ENCODE results near the gene OR4F15. TPM values are rescaled to one million over a fixed set of nuclear protein-coding genes. Genes with fewer than 3 reads are reported as not detected.

The OR4F15 gene
- total and polyA plus RNA-seq, 2 of the 8 experiments (the other 6 are each of a cell fraction or from before 2014, with no cell fraction given) = not detected

DNA sequence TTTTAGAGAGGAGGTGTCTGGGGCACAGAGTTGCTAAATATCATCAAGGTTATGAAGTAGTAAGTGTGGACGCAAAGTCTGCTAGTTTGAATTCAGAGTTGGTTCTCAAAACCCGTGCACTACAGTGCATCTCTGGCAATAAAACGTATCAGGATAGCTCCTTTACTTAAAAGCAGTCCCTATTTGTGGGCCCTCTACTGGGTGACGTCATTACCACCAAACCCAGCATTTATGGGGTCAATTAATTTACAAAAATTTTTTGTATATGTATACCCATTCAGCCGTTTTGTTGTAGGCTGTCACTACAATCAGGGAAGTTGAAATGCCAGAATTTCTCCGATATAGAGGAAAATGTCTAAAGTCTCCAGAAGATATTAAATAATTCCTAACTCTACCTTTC is 8.8 kb downstream of the OR4F15 start:
- H3K4me3 ChIP-seq (ENCODE audit: extremely low read depth in 1 of 4, insufficient read depth in 2 of 4, low read depth in 3 of 4, low read length in 4 of 4) = no peak overlapping the region
- H2AK5ac ChIP-seq (ENCODE audit: low read depth, low read length) = no peak overlapping the region
- H3K9me3 ChIP-seq (ENCODE audit: insufficient read depth in 2 of 2, low read depth in 1 of 2, low read length in 1 of 2) = peaks cover 17 to 32% of the 10 kb centered on the region in 2 experiments
- FAIRE-seq = no peak
- WGBS, 2 experiments (ENCODE audit: extremely low coverage in 1 of 2, insufficient coverage in 1 of 2, insufficient read length in 1 of 2, insufficient replicate concordance in 2 of 2, low coverage in 1 of 2, low lambda C conversion rate in 2 of 2, missing lambda C conversion rate in 1 of 2) = 74% methylated on average over 6 of the region's 6 CpGs; no CpG with 5 or more reads in 1 of the 2 experiments
- no peak overlapping the region for H2AFZ ChIP-seq (ENCODE audit: low read length)
- H4K20me1 ChIP-seq (replicated peaks in 1 of 2; ENCODE audit: control insufficient read depth in 1 of 2, insufficient read depth in 2 of 2, low read length in 2 of 2) = no peaks in the 10 kb centered on the region
- no peak overlapping the region for H2BK15ac ChIP-seq (ENCODE audit: low read length)
- ChIA-PET POLR2A (ENCODE audit: partially characterized antibody) (no interaction called here), CTCF (ENCODE audit: partially characterized antibody) (no interaction called here)
- H3K4me2 ChIP-seq (ENCODE audit: insufficient read depth in 1 of 2, low read depth in 2 of 2, low read length in 2 of 2) = no peak overlapping the region
- no peaks in the 10 kb centered on the region for H3K36me3 ChIP-seq (ENCODE audit: control insufficient read depth in 2 of 4, insufficient read depth in 4 of 4, low read length in 3 of 4)
- no peak overlapping the region for H4K5ac ChIP-seq (ENCODE audit: insufficient read length, low read depth, low read length)
- no peak overlapping the region for H2BK20ac ChIP-seq (ENCODE audit: low read length)
- no peak overlapping the region for H4K91ac ChIP-seq (replicated peaks; ENCODE audit: insufficient read length, low read length)
- H3K4ac ChIP-seq (replicated peaks; ENCODE audit: insufficient read length, low read depth, low read length) = no peak overlapping the region
- DNase-seq (ENCODE audit: low read depth in 1 of 2, low spot score in 2 of 2) = no peak
- no peak overlapping the region for H2BK5ac ChIP-seq (ENCODE audit: low read depth, low read length)
- no peak overlapping the region for H4K8ac ChIP-seq (ENCODE audit: extremely low read depth, insufficient read depth, low read length)
- H3K23me2 ChIP-seq (ENCODE audit: low read depth, low read length) = no peaks in the 10 kb centered on the region
- H3K27me3 ChIP-seq (replicated peaks in 1 of 4; ENCODE audit: control insufficient read depth in 3 of 4, extremely low read depth in 1 of 4, insufficient read depth in 3 of 4, low read length in 3 of 4) = no peaks in the 10 kb centered on the region
- no peaks in the 10 kb centered on the region for H3K79me2 ChIP-seq (ENCODE audit: control insufficient read depth in 1 of 2, insufficient read depth in 2 of 2, low read length in 2 of 2)
- H3K4me1 ChIP-seq (replicated peaks in 1 of 4; ENCODE audit: control insufficient read depth in 3 of 4, insufficient read depth in 4 of 4, low read length in 3 of 4) = no peaks in the 10 kb centered on the region
- no peak overlapping the region for H3K9ac ChIP-seq (replicated peaks in 1 of 4; ENCODE audit: extremely low read depth in 1 of 4, low read depth in 3 of 4, low read length in 3 of 4)
- no peaks in the 10 kb centered on the region for H3K79me1 ChIP-seq (ENCODE audit: low read depth, low read length)
- TF ChIP-seq PHF8 (conservative IDR thresholded peaks at IDR 0.05; ENCODE audit: low read depth, low read length) = no peak
- TF ChIP-seq, protein P1, sequence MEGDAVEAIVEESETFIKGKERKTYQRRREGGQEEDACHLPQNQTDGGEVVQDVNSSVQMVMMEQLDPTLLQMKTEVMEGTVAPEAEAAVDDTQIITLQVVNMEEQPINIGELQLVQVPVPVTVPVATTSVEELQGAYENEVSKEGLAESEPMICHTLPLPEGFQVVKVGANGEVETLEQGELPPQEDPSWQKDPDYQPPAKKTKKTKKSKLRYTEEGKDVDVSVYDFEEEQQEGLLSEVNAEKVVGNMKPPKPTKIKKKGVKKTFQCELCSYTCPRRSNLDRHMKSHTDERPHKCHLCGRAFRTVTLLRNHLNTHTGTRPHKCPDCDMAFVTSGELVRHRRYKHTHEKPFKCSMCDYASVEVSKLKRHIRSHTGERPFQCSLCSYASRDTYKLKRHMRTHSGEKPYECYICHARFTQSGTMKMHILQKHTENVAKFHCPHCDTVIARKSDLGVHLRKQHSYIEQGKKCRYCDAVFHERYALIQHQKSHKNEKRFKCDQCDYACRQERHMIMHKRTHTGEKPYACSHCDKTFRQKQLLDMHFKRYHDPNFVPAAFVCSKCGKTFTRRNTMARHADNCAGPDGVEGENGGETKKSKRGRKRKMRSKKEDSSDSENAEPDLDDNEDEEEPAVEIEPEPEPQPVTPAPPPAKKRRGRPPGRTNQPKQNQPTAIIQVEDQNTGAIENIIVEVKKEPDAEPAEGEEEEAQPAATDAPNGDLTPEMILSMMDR (IDR thresholded peaks at IDR 0.05; ENCODE audit: control extremely low read depth in 1 of 3, insufficient read depth in 1 of 3, low read depth in 1 of 3, low read length in 3 of 3) = no peak
- no peak for TF ChIP-seq TBP (IDR thresholded peaks at IDR 0.05; ENCODE audit: low read depth, low read length)
- no peak for TF ChIP-seq KDM1A (IDR thresholded peaks at IDR 0.05; ENCODE audit: borderline replicate concordance, low read length)
- no peak for TF ChIP-seq MAFK (IDR thresholded peaks at IDR 0.05; ENCODE audit: low read depth, low read length)
- no peak for TF ChIP-seq CHD1 (IDR thresholded peaks at IDR 0.05; ENCODE audit: low read depth, low read length)
- TF ChIP-seq FOSL1 (IDR thresholded peaks at IDR 0.05; ENCODE audit: insufficient read depth, low read depth, low read length) = no peak
- TF ChIP-seq GTF2F1 (IDR thresholded peaks at IDR 0.05; ENCODE audit: borderline replicate concordance, low read depth, low read length) = no peak
- H3K27ac ChIP-seq (ENCODE audit: low read depth, low read length) = no peak overlapping the region
- H3K14ac ChIP-seq (ENCODE audit: insufficient read length) = no peak overlapping the region
- no peak overlapping the region for H3K18ac ChIP-seq (ENCODE audit: extremely low read depth, low read length)
- H3K23ac ChIP-seq (ENCODE audit: insufficient read length) = no peak overlapping the region
- H3K56ac ChIP-seq (replicated peaks; ENCODE audit: insufficient read length, low read depth, low read length) = no peak overlapping the region
- H2BK12ac ChIP-seq (ENCODE audit: low read depth, low read length) = no peak overlapping the region
- H2BK120ac ChIP-seq (replicated peaks; ENCODE audit: low read depth, low read length) = no peak overlapping the region
